Dendritic cell treated with granulocyte-macrophage colony-stimulating factor and Interleukin-4, amounts not matched to agents 40 ng/mL and 50 ng/mL, for 4 days (primary cell): ENCODE data around the gene USP17L25.
"Not testable (repeated sequence)": the region's sequence is repeated elsewhere in the genome, so short reads cannot be mapped to it uniquely, and the experiment has no call there.

Experiments
- H3K27ac Mint-ChIP-seq: one replicate; pipeline ENCODE4 v1.8.0; 2022; ENCODE audit warnings: mild to moderate bottlenecking, mixed read lengths
- H3K27me3 Mint-ChIP-seq: one replicate; pipeline ENCODE4 v1.8.0; 2022; ENCODE audit warnings: mild to moderate bottlenecking, mixed read lengths
- H3K36me3 Mint-ChIP-seq: one replicate; pipeline ENCODE4 v1.8.0; 2022; ENCODE audit warnings: low read depth, mixed read lengths
- H3K4me1 Mint-ChIP-seq: one replicate; pipeline ENCODE4 v1.8.0; 2022; ENCODE audit warnings: low read depth, mixed read lengths
- H3K4me3 Mint-ChIP-seq: one replicate; pipeline ENCODE4 v1.8.0; 2022; ENCODE audit warnings: mild to moderate bottlenecking, moderate library complexity, mixed read lengths
- H3K9me3 Mint-ChIP-seq: one replicate; pipeline ENCODE4 v1.8.0; 2022; ENCODE audit warnings: mixed read lengths
- intact Hi-C: fragments of 100-400 bp; cut with micrococcal nuclease; formaldehyde crosslinking; loops from one replicate; pipeline ENCODE4 v1.15.0; 2022

Gene USP17L25, protein sequence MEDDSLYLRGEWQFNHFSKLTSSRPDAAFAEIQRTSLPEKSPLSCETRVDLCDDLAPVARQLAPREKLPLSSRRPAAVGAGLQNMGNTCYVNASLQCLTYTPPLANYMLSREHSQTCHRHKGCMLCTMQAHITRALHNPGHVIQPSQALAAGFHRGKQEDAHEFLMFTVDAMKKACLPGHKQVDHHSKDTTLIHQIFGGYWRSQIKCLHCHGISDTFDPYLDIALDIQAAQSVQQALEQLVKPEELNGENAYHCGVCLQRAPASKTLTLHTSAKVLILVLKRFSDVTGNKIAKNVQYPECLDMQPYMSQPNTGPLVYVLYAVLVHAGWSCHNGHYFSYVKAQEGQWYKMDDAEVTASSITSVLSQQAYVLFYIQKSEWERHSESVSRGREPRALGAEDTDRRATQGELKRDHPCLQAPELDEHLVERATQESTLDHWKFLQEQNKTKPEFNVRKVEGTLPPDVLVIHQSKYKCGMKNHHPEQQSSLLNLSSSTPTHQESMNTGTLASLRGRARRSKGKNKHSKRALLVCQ

DNA sequence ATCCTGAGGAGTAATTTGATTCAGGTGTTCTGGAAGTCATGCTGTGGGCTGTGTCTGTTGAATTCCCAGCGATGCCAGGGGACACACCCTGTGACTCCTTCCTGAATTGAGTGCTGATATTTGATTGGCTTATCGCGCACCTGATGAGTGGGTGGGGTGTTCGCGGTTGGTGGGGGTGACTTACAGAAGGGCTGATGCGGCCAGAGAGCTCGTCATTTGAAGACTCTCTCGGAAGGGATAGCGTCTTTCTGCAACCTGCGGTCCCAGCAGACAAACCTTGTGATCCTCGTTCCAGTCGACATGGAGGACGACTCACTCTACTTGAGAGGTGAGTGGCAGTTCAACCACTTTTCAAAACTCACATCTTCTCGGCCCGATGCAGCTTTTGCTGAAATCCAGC is at the start of gene USP17L25:
Gene USP17L25 (plus strand): TSS at position 301 of the 400 bp plus-strand sequence. CDS start 0 bp downstream, at position 301.
- H3K4me3 Mint-ChIP-seq, H3K9me3 Mint-ChIP-seq, H3K27me3 Mint-ChIP-seq, H3K27ac Mint-ChIP-seq, intact Hi-C loops, H3K36me3 Mint-ChIP-seq, H3K4me1 Mint-ChIP-seq: not testable (repeated sequence)

DNA sequence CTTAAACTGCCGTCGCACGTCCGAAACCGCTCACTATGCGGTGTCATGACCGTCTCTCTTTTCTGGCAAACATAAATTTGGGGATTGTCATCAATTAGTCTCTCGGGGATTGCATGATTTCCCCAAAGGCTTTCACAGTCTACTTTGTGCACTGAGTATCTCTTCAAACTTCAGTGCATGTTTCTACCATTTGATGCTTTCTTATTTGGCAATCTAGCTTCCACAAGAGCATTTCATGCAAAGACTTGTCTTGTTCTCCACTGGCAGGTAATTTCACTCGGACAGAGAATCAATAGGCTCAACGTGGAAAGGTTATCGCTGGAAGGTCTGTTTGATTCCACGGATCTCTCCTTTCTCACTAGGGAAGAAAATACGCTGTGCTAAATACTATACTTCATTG is 5.5 kb upstream of the USP17L25 start:
- H3K27me3 Mint-ChIP-seq, H3K4me1 Mint-ChIP-seq, intact Hi-C loops, H3K36me3 Mint-ChIP-seq, H3K27ac Mint-ChIP-seq, H3K9me3 Mint-ChIP-seq, H3K4me3 Mint-ChIP-seq: not testable (repeated sequence)

DNA sequence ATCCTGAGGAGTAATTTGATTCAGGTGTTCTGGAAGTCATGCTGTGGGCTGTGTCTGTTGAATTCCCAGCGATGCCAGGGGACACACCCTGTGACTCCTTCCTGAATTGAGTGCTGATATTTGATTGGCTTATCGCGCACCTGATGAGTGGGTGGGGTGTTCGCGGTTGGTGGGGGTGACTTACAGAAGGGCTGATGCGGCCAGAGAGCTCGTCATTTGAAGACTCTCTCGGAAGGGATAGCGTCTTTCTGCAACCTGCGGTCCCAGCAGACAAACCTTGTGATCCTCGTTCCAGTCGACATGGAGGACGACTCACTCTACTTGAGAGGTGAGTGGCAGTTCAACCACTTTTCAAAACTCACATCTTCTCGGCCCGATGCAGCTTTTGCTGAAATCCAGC is 4.8 kb upstream of the USP17L25 start, which contains the start of gene USP17L24:
Gene USP17L24 (plus strand): TSS at position 301 of the 400 bp plus-strand sequence. CDS start 0 bp downstream, at position 301.
- H3K9me3 Mint-ChIP-seq, H3K27me3 Mint-ChIP-seq, H3K36me3 Mint-ChIP-seq, intact Hi-C loops, H3K27ac Mint-ChIP-seq, H3K4me3 Mint-ChIP-seq, H3K4me1 Mint-ChIP-seq: not testable (repeated sequence)

DNA sequence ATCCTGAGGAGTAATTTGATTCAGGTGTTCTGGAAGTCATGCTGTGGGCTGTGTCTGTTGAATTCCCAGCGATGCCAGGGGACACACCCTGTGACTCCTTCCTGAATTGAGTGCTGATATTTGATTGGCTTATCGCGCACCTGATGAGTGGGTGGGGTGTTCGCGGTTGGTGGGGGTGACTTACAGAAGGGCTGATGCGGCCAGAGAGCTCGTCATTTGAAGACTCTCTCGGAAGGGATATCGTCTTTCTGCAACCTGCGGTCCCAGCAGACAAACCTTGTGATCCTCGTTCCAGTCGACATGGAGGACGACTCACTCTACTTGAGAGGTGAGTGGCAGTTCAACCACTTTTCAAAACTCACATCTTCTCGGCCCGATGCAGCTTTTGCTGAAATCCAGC is 4.6 kb downstream of the USP17L25 start, which contains the start of gene USP17L26:
Gene USP17L26 (plus strand): TSS at position 301 of the 400 bp plus-strand sequence. CDS start 0 bp downstream, at position 301.
- H3K4me3 Mint-ChIP-seq, H3K27ac Mint-ChIP-seq, H3K4me1 Mint-ChIP-seq, H3K36me3 Mint-ChIP-seq, intact Hi-C loops, H3K27me3 Mint-ChIP-seq, H3K9me3 Mint-ChIP-seq: not testable (repeated sequence)

DNA sequence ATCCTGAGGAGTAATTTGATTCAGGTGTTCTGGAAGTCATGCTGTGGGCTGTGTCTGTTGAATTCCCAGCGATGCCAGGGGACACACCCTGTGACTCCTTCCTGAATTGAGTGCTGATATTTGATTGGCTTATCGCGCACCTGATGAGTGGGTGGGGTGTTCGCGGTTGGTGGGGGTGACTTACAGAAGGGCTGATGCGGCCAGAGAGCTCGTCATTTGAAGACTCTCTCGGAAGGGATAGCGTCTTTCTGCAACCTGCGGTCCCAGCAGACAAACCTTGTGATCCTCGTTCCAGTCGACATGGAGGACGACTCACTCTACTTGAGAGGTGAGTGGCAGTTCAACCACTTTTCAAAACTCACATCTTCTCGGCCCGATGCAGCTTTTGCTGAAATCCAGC is 9.4 kb downstream of the USP17L25 start, which contains the start of gene USP17L5:
Gene USP17L5 (plus strand): TSS at position 301 of the 400 bp plus-strand sequence. CDS start 0 bp downstream, at position 301.
- H3K4me3 Mint-ChIP-seq, intact Hi-C loops, H3K9me3 Mint-ChIP-seq, H3K27ac Mint-ChIP-seq, H3K27me3 Mint-ChIP-seq, H3K36me3 Mint-ChIP-seq, H3K4me1 Mint-ChIP-seq: not testable (repeated sequence)

DNA sequence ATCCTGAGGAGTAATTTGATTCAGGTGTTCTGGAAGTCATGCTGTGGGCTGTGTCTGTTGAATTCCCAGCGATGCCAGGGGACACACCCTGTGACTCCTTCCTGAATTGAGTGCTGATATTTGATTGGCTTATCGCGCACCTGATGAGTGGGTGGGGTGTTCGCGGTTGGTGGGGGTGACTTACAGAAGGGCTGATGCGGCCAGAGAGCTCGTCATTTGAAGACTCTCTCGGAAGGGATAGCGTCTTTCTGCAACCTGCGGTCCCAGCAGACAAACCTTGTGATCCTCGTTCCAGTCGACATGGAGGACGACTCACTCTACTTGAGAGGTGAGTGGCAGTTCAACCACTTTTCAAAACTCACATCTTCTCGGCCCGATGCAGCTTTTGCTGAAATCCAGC is 14.1 kb downstream of the USP17L25 start, which contains the start of gene USP17L27:
Gene USP17L27 (plus strand): TSS at position 301 of the 400 bp plus-strand sequence. CDS start 0 bp downstream, at position 301.
- H3K4me1 Mint-ChIP-seq, H3K4me3 Mint-ChIP-seq, H3K9me3 Mint-ChIP-seq, H3K27ac Mint-ChIP-seq, H3K36me3 Mint-ChIP-seq, H3K27me3 Mint-ChIP-seq, intact Hi-C loops: not testable (repeated sequence)

DNA sequence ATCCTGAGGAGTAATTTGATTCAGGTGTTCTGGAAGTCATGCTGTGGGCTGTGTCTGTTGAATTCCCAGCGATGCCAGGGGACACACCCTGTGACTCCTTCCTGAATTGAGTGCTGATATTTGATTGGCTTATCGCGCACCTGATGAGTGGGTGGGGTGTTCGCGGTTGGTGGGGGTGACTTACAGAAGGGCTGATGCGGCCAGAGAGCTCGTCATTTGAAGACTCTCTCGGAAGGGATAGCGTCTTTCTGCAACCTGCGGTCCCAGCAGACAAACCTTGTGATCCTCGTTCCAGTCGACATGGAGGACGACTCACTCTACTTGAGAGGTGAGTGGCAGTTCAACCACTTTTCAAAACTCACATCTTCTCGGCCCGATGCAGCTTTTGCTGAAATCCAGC is 18.9 kb downstream of the USP17L25 start, which contains the start of gene USP17L28:
Gene USP17L28 (plus strand): TSS at position 301 of the 400 bp plus-strand sequence. CDS start 0 bp downstream, at position 301.
- not testable (repeated sequence) for H3K4me1 Mint-ChIP-seq

DNA sequence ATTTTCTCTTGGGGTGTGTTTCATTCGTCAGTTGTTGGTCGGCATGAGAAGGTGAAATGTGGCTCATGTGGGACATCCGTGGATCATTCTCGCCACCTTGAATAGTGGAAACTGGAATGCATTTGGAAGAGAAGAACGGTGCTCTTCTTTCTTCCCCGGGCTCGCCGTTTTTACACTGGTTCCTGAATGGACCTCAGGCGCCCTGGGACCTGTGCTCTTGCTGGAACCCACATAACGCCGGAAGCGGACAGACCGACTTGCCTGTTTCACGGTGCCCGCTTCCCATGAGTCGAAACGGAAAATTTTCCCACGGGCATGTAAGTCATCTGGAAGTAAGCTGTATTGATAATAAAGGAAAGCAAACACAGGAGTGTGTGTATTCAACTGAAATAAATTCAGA is 21.2 kb downstream of the USP17L25 start:
- H3K4me3 Mint-ChIP-seq, H3K36me3 Mint-ChIP-seq, H3K27me3 Mint-ChIP-seq, intact Hi-C loops, H3K4me1 Mint-ChIP-seq, H3K27ac Mint-ChIP-seq, H3K9me3 Mint-ChIP-seq: not testable (repeated sequence)

More for the DNA sequence above, 18.9 kb downstream of the USP17L25 start, which contains the start of gene USP17L28:
- H3K27me3 Mint-ChIP-seq, intact Hi-C loops, H3K9me3 Mint-ChIP-seq, H3K27ac Mint-ChIP-seq, H3K4me3 Mint-ChIP-seq, H3K36me3 Mint-ChIP-seq: not testable (repeated sequence)

DNA sequence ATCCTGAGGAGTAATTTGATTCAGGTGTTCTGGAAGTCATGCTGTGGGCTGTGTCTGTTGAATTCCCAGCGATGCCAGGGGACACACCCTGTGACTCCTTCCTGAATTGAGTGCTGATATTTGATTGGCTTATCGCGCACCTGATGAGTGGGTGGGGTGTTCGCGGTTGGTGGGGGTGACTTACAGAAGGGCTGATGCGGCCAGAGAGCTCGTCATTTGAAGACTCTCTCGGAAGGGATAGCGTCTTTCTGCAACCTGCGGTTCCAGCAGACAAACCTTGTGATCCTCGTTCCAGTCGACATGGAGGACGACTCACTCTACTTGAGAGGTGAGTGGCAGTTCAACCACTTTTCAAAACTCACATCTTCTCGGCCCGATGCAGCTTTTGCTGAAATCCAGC is 23.6 kb downstream of the USP17L25 start, which contains the start of gene USP17L29:
Gene USP17L29 (plus strand): TSS at position 301 of the 400 bp plus-strand sequence. CDS start 0 bp downstream, at position 301.
- H3K9me3 Mint-ChIP-seq, intact Hi-C loops, H3K27me3 Mint-ChIP-seq, H3K27ac Mint-ChIP-seq, H3K36me3 Mint-ChIP-seq, H3K4me3 Mint-ChIP-seq, H3K4me1 Mint-ChIP-seq: not testable (repeated sequence)

DNA sequence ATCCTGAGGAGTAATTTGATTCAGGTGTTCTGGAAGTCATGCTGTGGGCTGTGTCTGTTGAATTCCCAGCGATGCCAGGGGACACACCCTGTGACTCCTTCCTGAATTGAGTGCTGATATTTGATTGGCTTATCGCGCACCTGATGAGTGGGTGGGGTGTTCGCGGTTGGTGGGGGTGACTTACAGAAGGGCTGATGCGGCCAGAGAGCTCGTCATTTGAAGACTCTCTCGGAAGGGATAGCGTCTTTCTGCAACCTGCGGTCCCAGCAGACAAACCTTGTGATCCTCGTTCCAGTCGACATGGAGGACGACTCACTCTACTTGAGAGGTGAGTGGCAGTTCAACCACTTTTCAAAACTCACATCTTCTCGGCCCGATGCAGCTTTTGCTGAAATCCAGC is 33.1 kb downstream of the USP17L25 start, which contains the start of gene USP17L30:
Gene USP17L30 (plus strand): TSS at position 301 of the 400 bp plus-strand sequence. CDS start 0 bp downstream, at position 301.
- H3K4me3 Mint-ChIP-seq, intact Hi-C loops, H3K9me3 Mint-ChIP-seq, H3K4me1 Mint-ChIP-seq, H3K36me3 Mint-ChIP-seq, H3K27ac Mint-ChIP-seq, H3K27me3 Mint-ChIP-seq: not testable (repeated sequence)

DNA sequence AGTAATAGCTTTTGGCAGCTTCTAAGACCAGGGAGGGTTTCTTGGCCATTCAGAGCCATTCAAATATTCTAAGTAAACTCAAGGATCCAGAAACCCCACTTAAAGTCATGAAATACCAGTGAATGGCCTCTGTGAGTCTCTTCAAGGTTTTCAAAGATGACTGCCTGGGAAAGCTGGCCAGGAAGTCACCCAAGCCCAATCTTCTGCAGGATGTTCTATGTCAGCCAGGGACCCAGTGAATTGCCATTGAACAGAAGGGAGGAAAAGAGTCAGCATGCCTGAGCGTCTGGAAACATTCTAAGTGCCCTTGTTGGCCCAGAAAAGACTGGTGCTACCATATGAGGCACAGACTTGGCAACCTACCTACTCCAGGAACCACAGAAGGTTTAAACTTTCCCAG is 50.2 kb downstream of the USP17L25 start:
- H3K36me3 Mint-ChIP-seq, H3K27ac Mint-ChIP-seq, H3K4me3 Mint-ChIP-seq, H3K4me1 Mint-ChIP-seq, H3K9me3 Mint-ChIP-seq, H3K27me3 Mint-ChIP-seq, intact Hi-C loops: not testable (repeated sequence)
